ENCODE data around the gene ZCCHC2. TPM values are rescaled to one million over a fixed set of nuclear protein-coding genes. Genes with fewer than 3 reads are reported as not detected.
A peak's percentile ranks its signal among the peaks of the same experiment; 100 is the strongest.

Gene ZCCHC2
- total RNA-seq, 1 donor from 2014 or later = 3.6 TPM

DNA sequence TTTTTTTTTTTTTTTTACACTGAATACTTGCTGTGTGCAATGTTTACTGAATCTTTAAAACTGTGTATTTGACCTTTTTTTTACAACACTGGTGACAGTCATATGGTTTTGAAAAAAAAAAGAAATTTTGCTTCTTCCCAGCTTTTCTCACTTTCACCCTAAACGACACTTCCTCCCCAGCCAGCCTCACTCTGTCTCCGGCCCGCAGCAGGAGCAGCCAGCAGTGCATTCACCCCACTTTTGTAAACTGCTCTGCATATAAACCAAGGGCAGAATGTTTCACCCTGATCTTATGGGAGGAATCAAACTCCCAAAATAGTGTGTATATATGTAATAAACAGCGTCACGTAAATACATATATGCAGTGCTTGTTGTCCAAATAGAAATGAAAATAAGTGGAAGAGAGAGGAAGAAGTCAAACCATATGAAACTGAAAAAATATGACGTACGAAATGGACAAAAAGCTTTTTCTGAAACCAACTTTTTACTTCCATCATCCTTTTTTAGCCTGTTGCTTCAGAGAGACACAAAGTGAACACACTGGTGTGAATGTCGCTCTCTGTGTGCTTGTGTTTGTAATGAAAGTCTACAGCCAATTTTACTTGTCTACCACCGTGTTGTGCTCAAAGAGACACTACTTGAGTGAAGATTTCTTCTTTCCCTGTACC is 54.2 kb downstream of the ZCCHC2 start:
- DNase-seq (ENCODE audit: low read depth) = no peak

DNA sequence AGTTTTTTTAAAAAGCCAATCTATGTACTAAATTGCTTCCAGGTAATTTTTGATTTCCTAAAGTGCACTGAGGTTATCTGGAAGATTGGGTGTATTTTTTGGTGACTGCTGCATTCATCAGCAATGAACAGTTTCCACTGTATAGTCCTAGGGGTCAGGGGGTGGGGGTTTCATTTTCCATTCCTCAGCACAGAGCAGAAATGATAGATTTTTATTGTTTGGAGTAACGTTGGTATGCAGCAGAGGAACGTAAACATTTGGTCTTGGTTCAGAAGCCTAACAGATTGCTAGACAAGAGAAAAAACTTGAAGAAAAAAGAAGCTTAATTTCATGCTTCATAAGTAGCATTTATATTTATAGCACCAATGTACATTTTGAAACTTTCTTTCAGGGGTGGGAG is 54.9 kb downstream of the ZCCHC2 start:
- DNase-seq (ENCODE audit: low read depth) = no peak

DNA sequence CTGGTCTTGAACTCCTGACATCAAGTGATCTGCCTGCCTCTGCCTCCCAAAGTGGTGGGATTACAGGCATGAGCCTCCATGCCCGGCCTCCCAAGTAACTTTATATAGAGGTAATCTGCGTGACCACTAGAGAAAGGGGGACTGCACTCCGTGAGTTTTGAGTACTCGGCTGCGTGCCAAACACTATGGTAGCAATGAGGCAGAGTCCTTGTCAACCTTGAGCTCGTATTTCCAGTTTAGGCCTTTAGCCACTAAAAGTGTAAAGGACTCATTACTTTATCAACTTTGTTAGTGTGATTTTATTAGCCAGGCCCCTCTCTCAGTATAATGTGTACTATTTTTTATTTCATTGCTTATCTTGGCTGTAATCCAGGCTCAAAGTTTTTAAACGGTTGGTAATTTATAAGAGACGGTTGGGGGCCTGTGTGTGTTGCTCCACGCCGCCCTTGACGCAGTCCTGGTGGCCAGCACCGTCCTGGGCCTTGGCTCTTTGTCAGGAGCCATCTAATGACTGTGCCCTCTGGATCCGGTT is 56.2 kb downstream of the ZCCHC2 start:
- no peak for DNase-seq (ENCODE audit: low read depth)

DNA sequence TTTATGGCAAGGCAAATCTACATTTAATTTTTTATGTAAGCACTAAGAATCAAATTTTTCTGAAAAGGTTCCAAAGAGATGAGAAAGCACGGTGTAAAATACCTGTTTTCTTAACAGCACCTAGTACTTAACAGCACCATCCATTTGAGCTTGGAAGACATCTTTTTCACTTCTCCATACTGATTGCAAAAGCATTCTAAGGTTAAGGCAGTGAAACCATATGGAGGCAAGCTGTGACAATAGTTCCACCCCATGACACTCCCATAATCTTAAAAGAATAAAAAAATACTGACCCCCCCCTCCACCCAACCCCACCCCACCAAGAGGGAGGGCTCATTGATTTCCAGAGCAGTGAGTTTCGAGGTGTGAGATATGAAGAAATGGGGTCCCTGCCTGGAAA is 60.6 kb downstream of the ZCCHC2 start:
- no peak for DNase-seq (ENCODE audit: low read depth)

DNA sequence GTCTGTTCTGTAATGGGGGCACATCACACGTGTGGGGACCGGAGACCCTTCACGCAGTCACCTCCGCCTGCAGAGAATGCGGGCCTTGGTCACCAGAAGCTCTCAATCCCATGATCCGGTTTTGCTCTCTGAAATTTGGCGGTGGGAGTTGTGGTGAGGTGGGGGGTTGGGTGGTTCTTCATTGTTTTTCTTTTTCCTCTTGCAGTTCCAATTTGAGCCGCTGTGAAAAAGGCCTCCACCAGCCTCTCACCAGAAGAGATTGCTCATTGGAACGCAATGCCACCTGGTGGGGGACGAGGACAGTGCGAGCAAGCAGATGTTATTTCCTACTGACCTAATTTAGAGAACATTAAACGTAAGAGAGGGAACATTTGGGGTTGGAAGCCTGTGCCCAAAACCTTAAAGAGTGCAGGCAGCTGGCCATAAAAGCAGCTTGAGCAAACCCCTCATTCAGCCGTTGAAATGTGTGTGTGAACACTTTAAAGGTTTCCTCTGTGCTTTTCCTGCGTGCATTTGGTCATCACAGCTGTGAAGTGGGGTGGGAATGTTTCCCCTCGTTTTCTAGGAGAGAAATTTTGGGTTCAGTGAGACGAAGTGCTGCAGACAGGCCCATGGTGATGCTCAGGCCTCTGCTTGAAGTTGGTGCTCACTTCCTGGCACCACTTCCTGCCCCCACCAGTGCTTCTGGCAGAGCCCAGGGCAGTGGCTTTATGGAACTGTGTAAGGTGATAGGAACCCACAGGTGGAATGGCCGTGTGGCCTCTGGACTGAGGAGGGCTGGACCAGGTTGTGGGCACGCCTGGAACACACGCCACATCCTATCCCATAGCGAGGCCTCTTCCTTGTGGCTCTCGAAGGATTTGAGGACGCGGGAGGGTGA is 61.7 kb downstream of the ZCCHC2 start:
- DNase-seq (ENCODE audit: low read depth) = peak; percentile 88

DNA sequence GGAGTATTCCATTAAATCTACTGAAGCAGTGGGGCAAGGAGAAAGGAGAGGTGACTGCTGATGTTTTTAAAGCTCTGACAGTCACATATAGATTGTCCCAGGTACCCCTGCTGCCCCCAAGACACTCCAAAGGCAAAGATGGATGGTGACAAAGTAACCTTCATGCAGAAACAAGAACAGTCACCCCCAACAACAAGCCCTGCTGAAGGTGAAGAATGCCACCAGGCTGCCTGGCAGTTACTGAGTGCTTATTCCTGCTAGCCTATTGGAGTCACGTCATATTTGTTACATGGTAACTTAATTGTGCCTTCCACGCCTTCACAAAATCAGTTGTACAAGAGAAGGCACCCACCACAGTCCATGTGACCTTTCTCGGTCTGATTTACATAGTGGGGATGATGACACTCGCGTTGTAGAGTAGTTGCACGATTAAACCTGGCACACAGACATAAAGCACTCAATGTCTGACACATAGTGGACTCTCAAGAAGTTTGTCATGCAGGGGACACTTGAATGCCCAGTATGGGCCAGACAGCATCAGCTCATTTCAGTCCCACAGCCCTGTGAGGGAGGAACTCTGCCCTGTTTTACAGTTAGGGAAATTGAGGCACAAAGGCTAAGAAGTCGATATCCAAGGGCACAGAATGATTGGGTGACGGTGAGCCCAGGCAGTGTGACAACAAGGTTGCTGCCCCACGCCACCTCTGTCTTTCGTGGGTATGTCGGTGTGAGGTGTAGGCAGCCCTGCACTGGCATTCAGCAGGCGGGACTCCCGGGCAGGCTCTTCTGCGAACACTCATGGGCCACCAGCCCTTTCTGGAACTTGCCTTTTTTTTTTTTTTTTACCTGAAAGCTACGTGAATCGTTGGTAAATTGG is 62.7 kb downstream of the ZCCHC2 start:
- no peak for DNase-seq (ENCODE audit: low read depth)

DNA sequence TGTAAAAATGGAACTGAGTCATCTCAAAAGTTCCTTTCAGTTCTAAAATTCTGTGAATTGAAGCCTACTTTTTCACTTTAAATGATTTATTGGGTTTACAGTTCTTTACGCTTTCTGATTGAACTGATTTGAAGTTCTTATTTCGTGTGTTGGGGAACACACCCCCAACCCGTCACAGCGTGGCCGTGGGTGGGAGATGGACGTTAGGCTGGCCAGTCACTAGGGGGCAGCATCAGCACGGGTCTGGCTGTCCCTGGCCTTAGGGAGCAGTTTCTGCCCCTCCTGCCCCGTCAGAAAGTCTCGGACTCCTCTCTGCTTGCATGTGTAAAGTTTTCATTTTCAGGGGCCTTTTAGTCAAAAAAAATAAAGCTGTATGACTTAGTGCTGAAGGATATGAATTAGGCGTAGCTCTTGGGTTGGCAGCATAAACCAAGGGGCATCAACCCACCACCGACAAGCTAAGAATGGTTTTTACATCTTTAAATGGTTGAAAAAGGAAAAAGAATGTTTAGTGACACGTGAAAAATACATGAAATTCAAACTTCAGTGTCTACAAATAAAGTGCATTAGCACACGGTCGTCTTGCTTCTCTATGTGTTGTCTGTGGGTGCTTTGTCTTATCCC is 63.4 kb downstream of the ZCCHC2 start:
- peak; percentile 70 for DNase-seq (ENCODE audit: low read depth)

DNA sequence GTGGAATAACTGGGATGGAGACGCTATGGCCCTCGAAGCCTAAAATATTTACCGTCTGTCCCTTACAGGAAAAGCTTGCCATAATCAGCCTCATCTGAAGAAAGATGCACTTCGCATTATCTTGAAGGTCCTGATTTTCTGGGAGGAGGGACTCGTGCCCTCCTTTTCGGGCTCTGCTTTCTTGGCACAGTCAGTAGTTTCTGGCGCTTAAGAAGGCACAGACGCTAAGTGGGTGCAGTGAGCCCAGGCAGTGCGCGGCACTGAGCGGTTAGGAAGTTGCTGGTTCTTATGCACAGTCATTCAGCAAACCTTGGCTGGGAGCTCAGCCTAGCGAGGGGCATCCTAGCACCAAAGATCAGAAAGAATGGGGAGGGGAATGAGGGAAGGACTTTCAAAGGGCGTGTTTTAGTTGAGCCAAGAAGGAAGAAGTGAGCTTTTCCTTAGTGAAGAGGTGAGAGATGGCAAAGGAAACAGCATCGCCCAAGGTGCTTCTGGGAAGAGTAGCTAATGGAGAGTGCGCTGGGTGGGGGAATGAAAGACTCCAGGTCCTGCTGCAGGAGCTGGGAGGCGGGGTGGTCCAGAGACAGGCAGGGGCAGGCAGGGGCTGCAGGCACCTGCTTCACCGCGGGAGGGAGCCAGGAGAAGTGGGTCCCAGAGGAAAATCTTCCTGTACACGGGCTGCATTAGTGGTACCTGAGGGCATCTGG is 64.1 kb downstream of the ZCCHC2 start:
- DNase-seq (ENCODE audit: low read depth) = no peak

DNA sequence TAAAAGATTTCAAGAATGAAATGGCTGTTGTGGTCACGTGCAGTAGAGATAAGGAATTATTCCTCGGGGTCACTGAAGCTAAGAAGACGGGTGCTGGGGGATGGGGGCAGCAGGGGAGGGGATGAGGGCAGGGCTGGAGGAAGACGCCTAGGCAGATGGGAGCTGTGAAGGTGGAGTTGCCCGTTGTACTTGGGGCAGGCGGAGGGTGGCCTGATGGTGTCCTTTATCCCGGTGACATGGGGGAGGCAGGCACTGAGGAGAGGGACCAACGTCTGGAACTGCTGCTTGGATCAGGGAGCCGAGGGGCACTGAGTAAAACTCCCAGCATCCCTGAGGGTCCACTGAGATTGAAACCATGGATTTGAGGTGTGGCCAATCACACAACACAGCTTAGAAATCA is 64.9 kb downstream of the ZCCHC2 start:
- no peak for DNase-seq (ENCODE audit: low read depth)

DNA sequence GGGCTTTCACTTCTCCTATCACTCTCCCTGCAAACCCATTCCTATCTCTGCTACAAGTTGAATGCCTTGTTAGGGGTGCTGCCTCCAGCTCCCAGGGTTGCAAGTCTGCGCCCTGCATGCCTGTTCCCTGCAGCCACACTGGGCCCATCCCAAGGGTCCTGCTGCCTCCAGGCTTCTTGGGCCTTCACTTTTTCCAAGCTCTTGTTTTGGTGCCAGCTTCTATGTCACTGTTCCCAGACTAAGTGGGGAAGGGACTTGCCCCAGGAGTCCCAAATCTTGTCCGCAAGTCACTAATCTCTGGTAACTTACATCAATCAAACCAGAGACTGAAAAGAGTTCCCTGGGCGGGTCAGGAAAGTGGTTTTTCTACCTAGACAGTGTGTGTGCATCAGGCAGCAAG is 65.4 kb downstream of the ZCCHC2 start:
- no peak for DNase-seq (ENCODE audit: low read depth)

DNA sequence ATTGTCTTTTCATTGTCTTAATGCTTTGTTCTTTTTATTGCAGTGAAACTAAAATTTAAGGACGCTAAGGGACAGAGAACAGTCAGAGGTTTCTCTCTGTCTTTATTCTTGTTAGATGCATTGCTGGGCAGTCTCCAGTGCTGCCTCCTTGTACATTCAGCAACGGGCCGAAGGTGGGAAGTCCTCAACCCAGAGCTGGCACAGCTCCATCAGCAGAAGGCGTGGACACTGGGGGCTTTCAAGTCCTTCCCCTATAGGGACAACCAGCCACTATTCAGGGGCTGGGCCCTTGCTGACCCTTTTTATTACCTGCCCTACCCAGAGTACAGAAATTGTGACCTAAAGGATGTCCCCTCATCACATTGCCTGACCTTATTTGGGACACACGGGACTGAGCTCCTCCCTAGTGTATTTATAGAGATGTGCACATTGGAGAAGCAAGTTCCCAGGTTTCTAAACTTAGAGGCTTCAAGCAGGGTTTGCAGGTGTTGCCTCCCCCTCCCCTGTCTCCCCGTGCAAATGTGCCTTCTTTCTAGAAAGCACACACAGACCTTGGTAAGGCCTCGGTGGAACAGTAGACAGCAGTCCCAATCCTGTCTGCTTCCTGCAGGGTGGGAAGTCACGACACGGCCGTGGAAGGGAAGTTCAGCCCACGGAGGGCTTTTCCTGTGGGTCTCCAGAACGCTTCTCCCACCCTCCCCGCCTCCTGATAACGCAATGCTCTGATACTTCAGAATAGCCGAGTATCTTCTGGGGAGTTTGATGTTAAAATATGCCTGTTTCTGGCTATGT is 68.2 kb downstream of the ZCCHC2 start:
- no peak for DNase-seq (ENCODE audit: low read depth)

DNA sequence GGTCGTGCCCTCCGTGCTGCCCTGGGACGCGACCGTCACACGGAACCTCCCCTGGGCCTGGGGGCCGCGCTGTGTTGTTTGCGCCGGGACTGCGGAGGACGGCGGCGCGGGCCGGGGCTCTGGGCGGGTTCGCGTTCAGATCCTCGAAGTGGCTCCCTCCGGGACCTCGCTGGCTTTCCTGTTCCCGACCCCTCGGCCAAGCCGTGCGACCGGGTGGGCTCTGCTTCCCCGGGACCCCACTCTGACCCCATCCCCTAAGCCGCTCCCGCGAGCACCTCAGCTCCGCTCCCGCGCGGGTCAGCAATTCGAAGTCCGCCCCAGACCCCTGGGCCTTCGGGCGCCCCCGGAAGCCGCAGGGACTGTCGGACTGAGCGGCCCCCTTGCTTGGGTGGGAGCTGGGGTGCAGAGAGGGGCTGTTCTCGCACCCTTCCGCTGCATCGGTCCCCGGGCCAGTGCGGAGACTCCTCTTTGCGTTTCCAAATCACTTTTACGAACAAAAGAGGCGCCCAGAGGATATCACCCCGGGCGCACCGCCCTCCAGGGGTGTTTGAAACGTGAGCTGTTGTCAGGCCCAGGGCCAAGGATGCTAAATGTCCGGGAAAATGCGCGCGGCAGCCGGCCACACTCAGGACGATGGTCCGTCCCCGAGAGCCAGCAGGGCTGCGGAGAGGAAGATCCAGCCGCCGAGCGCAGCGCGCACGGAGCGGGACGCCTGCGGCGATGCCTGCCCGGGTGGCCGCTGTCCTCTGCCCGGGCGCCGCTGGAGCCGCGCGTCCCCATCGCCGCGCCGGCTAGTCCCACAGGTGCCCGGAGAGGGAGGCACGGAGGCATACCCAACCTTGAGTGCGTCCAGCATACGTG is 73.5 kb downstream of the ZCCHC2 start:
- no peak for DNase-seq (ENCODE audit: low read depth)

DNA sequence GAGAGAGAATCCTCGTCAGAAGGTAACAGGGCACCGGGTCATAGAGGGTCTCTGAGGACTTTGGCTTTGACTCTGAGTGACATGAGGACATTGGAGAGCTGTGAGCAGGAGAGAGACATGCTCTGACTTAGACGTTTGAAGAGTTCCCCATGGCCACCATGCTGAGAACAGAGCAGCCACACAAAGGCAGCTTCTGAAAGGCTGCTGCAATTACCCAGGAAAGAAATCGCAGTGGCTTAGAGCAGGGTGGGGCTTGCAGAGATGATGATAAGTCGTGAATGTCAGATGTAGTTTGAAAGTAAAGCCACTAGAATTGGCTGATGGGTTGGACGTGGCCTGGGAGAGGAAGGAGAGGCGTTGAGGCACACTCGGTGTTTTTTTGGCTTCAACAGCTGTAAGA is 79.0 kb downstream of the ZCCHC2 start:
- DNase-seq (ENCODE audit: low read depth) = no peak

DNA sequence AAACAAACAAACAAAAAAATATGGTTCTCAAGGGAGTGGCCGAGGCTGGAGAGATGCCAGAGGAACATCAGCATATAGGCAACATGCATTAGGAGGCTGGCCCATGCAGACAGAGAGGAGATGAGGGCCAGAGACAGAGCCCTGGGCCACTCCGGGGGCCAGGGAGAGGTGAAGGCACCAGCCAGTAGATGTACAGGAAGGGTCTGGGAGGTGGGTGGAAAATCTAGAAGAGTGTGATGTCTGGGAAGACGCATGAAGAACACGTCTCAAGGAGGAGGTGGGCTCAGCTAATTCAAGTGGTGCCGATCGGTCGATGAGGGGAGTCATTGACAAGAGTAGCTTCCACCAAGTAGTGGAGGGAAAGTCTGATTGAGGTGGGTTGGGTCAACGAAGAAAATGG is 79.9 kb downstream of the ZCCHC2 start:
- no peak for DNase-seq (ENCODE audit: low read depth)

DNA sequence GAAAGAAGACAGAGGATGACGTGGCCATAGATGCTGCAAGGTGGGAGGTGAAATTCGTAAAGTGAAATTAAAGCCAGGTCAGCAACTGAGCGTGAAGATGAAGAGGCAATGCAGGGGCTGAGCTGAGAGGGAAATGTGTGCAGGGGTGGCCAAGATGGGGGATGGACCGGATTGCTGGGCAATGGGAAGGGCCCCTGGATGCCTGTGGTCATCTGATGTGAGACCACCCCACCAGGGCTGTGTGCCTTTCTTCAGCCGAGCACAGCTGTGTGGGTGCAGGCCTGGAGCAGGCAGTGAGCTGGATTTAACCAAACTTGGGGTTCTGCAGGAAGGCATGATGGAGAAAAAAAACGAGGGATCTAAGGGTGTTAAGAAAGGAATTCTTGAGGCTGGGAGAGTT is 80.4 kb downstream of the ZCCHC2 start:
- DNase-seq (ENCODE audit: low read depth) = no peak

DNA sequence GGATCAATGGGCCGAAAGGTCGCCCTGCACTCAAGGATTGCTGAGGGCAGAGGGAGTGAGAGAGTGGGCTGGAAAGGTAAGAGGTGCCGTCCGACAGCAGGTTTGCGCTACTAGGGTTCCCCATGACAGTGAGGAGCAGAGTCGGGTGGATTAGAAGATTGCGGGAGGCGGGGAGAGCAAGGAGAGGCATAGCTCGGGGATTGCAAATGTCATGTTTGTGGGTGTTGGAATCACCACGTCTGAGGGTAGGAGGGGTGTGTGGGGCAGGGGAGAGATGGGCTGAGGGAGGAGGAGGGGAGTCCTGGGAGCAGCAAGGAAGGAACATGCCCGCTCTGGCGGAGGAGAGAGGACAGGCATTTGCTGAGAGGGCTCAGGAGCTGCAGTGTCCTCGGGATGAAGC is 81.2 kb downstream of the ZCCHC2 start:
- no peak for DNase-seq (ENCODE audit: low read depth)

DNA sequence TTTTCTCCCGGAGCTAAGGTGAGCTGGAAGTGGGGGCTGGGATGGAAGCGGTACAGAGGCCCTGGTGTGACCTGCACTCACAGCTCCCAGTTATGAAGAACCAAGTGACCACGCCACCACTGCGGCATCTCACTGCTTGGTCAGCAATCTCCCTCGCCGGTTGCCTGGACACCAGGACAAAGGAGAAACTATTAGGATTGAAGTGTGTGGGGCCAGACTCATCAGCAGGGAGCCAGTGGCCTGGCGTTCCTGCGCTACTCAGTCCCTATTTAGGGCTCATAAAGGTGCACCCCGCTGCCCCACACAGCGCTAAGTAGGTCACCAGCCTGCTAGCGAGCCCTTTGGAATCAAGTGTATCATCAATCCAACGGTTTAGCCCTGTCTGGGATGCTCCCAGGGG is 82.9 kb downstream of the ZCCHC2 start:
- no peak for DNase-seq (ENCODE audit: low read depth)

DNA sequence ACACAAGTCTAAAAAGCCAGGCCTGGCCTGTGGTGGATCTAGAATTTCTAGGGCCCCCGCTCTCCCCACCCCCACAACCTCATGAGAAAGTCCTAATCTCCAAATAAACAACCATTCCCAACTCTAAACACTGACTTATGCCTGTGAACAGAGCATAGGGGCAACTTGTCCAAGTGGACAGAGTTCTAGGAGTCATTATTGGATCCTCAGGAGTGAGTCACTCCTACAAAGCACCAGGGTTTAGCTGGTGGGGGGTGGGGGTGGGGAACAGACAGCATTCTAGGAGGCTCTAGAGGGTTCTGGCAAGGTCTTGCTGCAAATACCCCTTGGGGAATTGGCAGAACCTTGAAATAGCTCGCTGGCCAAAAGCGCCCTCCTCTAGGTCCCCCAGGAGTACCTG is 83.3 kb downstream of the ZCCHC2 start:
- DNase-seq (ENCODE audit: low read depth) = no peak

DNA sequence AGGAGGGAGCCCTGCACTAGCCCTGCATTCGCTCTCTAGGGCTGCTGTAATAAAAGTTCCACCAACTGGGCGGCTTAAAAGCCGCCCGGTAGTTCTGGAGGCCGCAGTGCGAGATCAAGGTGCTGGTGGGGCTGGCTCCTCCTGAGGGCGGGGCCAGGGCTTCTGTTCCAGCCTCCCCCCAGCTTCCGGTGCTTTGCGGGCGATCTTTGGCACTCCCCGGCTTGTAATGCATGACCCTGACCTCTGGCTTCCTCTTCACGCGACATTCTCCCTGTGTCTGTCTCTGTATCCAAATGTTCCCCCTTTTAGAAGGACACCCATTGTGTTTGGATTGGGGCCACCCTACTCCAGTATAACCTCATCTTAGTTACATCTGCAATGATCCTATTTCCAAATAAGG is 84.5 kb downstream of the ZCCHC2 start:
- DNase-seq (ENCODE audit: low read depth) = no peak

Data from myocyte (in vitro differentiated cells).